ENCODE data around the gene XYLB. TPM values are rescaled to one million over a fixed set of nuclear protein-coding genes. Genes with fewer than 3 reads are reported as not detected.

XYLB gene
- total and polyA plus RNA-seq, 11 donors, result 0.23 to 2.9 (median 0.61) TPM

GRCh38 chr3:38323060-38323459 is 23.5 kb upstream of the XYLB start:
- TF ChIP-seq CTCF (IDR thresholded peaks at IDR 0.05), result no peak
- no peak for TF ChIP-seq POLR2A (IDR thresholded peaks at IDR 0.05)
- DNase-seq (no peak), ATAC-seq (no peak)
- 88 to 94% (median 89%) methylated on average over 1 of the region's 1 CpG for WGBS, 4 donors
- intact Hi-C loops (cut with DNase I), result no loop called here
- Histone ChIP-seq H3K27me3 (peaks cover 0 to 7% (median 0%) of the 10 kb centered on the region in 9 donors), H3K4me1 (no peaks in the 10 kb centered on the region), H3K9me3 (peaks cover 0 to 11% (median 0%) of the 10 kb centered on the region in 12 donors), H3K27ac (no peak overlapping the region), H3K4me3 (no peak overlapping the region), H3K36me3 (no peaks in the 10 kb centered on the region)

GRCh38 chr3:38325256-38325655 is 21.3 kb upstream of the XYLB start:
- no peaks in the 10 kb centered on the region for H3K4me1 ChIP-seq
- peaks cover 0 to 7% (median 0%) of the 10 kb centered on the region in 9 donors for H3K27me3 ChIP-seq
- DNase-seq (no peak), ATAC-seq (no peak)
- WGBS, 4 donors, result 78 to 88% (median 82%) methylated on average over 2 of the region's 2 CpGs
- H3K36me3 ChIP-seq, result no peaks in the 10 kb centered on the region
- H3K9me3 ChIP-seq, result peaks cover 0 to 11% (median 0%) of the 10 kb centered on the region in 12 donors
- no peak overlapping the region for H3K4me3 ChIP-seq
- intact Hi-C loops (cut with DNase I), result no loop called here
- H3K27ac ChIP-seq, result no peak overlapping the region
- TF ChIP-seq POLR2A (IDR thresholded peaks at IDR 0.05), result no peak
- no peak for TF ChIP-seq CTCF (IDR thresholded peaks at IDR 0.05)

GRCh38 chr3:38327335-38328009 is 19.1 kb upstream of the XYLB start:
- DNase-seq (no peak), ATAC-seq (no peak)
- Histone ChIP-seq H3K27ac (no peak overlapping the region), H3K9me3 (no peaks in the 10 kb centered on the region), H3K27me3 (peaks cover 0 to 7% (median 0%) of the 10 kb centered on the region in 9 donors), H3K36me3 (no peaks in the 10 kb centered on the region), H3K4me1 (no peaks in the 10 kb centered on the region), H3K4me3 (no peak overlapping the region)
- TF ChIP-seq POLR2A (IDR thresholded peaks at IDR 0.05) (no peak), CTCF (IDR thresholded peaks at IDR 0.05) (no peak)
- intact Hi-C loops (cut with DNase I), result no loop called here

GRCh38 chr3:38331257-38332022 is 15.1 kb upstream of the XYLB start:
- intact Hi-C loops (cut with DNase I), result no loop called here
- ATAC-seq (no peak), DNase-seq (no peak)
- H3K36me3 ChIP-seq, result no peaks in the 10 kb centered on the region
- no peaks in the 10 kb centered on the region for H3K9me3 ChIP-seq
- 79 to 91% (median 83%) methylated on average over 4 of the region's 4 CpGs for WGBS, 4 donors
- H3K27me3 ChIP-seq, result no peaks in the 10 kb centered on the region
- no peak overlapping the region for H3K4me3 ChIP-seq
- TF ChIP-seq CTCF (IDR thresholded peaks at IDR 0.05), result no peak
- TF ChIP-seq POLR2A (IDR thresholded peaks at IDR 0.05), result no peak
- H3K4me1 ChIP-seq, result no peaks in the 10 kb centered on the region
- no peak overlapping the region for H3K27ac ChIP-seq
